Vagina (tissue), 2 donors: Measurements from ENCODE around the gene CADM2. TPM values are rescaled to one million over a fixed set of nuclear protein-coding genes. Genes with fewer than 3 reads are reported as not detected.

Experiments
- DNase-seq, 2 donors: peaks; one replicate each; pipeline ENCODE4 v3.0.0-alpha.2; 2017; ENCODE audit errors: extremely low spot score in 2 of 2
- H3K27ac ChIP-seq: fragments of 200-600 bp; sonication (generic); one replicate; pipeline ENCODE4 v1.5.1; 2019
- H3K27me3 ChIP-seq: fragments of 200-600 bp; sonication (generic); one replicate; pipeline ENCODE4 v1.5.1; 2019
- H3K36me3 ChIP-seq, 2 donors: fragments of 200-600 bp; sonication (generic); one replicate each; pipeline ENCODE4 v1.5.1; 2017 to 2019
- H3K4me1 ChIP-seq: fragments of 200-600 bp; sonication (generic); one replicate; pipeline ENCODE4 v1.5.1; 2019
- H3K4me3 ChIP-seq, 2 donors: fragments of 200-600 bp; sonication (generic); 1 replicate in 1 of 2; 2 replicates in 1 of 2; pipeline ENCODE4 v1.5.1; 2016 to 2019
- H3K9me3 ChIP-seq: fragments of 200-600 bp; sonication (generic); one replicate; pipeline ENCODE4 v1.5.1; 2019
- CTCF ChIP-seq, 3 experiments: fragments of 450-650 bp in 2 of 3; fragments of 200-600 bp in 1 of 3; sonication (generic) in 1 of 3; IDR thresholded peaks; one replicate each; pipeline ENCODE4 v1.5.1; 2017 to 2019; ENCODE audit warnings: antibody characterized with exemption in 3 of 3, mild to moderate bottlenecking in 2 of 3, moderate library complexity in 2 of 3
- POLR2A ChIP-seq, 2 donors: fragments of 450-650 bp; IDR thresholded peaks; one replicate each; pipeline ENCODE4 v1.6.1; 2017; ENCODE audit warnings: antibody characterized with exemption in 2 of 2, mild to moderate bottlenecking in 2 of 2, moderate library complexity in 2 of 2
- POLR2AphosphoS5 ChIP-seq, 2 donors: sonication (generic); formaldehyde crosslinking; IDR thresholded peaks; one replicate each; pipeline ENCODE4 v1.9.0; 2017; ENCODE audit warnings: antibody characterized with exemption in 2 of 2, mild to moderate bottlenecking in 2 of 2, low read depth in 1 of 2; ENCODE audit not compliant: insufficient read depth in 1 of 2
- intact Hi-C: fragments of 100-400 bp; cut with DNase I; formaldehyde crosslinking; loops from one replicate; pipeline ENCODE4 v1.15.1; 2023
- total RNA-seq: library from RNA; depleted of rRNA; stranded (reverse); fragments of >200 nt; gene quantifications from one replicate; pipeline ENCODE4 v1.2.3, GENCODE V29; 2016

CADM2 gene
- total RNA-seq, 1 donor from 2014 or later: 3.7 TPM

DNA sequence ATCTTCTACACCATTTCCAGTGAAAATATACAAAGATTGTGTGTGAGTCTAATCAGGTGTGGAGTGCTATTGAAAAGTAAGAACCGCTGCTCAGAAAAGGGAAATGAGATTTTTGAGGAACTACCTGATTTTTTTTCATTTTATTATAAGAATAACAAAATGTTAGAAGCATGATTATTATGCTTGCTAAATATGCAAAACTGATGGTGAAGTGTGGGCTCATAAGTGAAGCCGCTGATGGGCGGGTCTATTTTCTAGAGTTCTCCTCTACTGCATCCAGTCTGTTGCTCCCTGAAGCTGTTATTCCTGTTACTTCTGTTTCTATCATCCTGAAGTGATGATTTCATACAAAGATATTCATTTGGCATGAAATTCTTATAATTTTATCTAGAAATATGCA is 612.0 kb downstream of the CADM2 start:
- DNase-seq: no peak
- H3K4me1 ChIP-seq: no peaks in the 10 kb centered on the region
- no peak overlapping the region for H3K4me3 ChIP-seq
- no peaks in the 10 kb centered on the region for H3K27me3 ChIP-seq
- intact Hi-C loops: no loop called here
- H3K9me3 ChIP-seq: no peaks in the 10 kb centered on the region
- no peak for TF ChIP-seq POLR2AphosphoS5 (IDR thresholded peaks at IDR 0.05; ENCODE audit: insufficient read depth in 1 of 2, low read depth in 1 of 2)
- TF ChIP-seq CTCF (IDR thresholded peaks at IDR 0.05): no peak
- no peak for TF ChIP-seq POLR2A (IDR thresholded peaks at IDR 0.05)
- no peak overlapping the region for H3K27ac ChIP-seq
- H3K36me3 ChIP-seq: no peaks in the 10 kb centered on the region

- DNase-seq: no peak
- Histone ChIP-seq H3K27me3 (no peaks in the 10 kb centered on the region), H3K9me3 (no peaks in the 10 kb centered on the region), H3K27ac (no peak overlapping the region), H3K4me3 (no peak overlapping the region), H3K36me3 (no peaks in the 10 kb centered on the region), H3K4me1 (no peaks in the 10 kb centered on the region)
- no peak for TF ChIP-seq CTCF (IDR thresholded peaks at IDR 0.05)
- no peak for TF ChIP-seq POLR2A (IDR thresholded peaks at IDR 0.05)
- intact Hi-C loops: no loop called here
These were observed 613.0 kb downstream of the CADM2 start for GRCh38 chr3:85571835-85572234.

DNA sequence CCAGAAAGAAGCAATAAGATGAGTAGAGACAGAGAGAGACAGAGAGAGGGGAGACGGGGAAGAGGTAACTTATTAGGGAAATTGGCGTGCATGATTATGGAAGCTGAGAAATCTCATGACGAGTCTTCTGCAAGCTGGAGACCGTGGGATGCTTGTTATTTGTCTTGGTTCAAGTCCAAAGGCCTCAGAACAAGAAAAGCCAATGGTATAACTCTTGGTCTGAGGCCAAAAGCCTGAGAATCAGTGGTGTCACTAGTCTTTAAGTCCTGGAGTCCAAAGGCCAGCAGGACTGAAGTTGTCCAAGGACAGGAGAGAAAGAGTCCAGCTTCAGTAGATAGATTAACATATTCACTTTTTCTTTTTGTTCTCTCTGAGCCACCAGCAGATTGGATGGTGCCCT is 613.6 kb downstream of the CADM2 start:
- intact Hi-C loops: no loop called here
- H3K27ac ChIP-seq: no peak overlapping the region
- no peaks in the 10 kb centered on the region for H3K9me3 ChIP-seq
- no peak for DNase-seq
- no peaks in the 10 kb centered on the region for H3K4me1 ChIP-seq
- no peaks in the 10 kb centered on the region for H3K36me3 ChIP-seq
- TF ChIP-seq POLR2A (IDR thresholded peaks at IDR 0.05) (no peak), POLR2AphosphoS5 (IDR thresholded peaks at IDR 0.05; ENCODE audit: insufficient read depth in 1 of 2, low read depth in 1 of 2) (no peak), CTCF (IDR thresholded peaks at IDR 0.05) (no peak)
- H3K27me3 ChIP-seq: no peaks in the 10 kb centered on the region
- no peak overlapping the region for H3K4me3 ChIP-seq

GRCh38 chr3:85572978-85573377 is 614.2 kb downstream of the CADM2 start:
- TF ChIP-seq POLR2A (IDR thresholded peaks at IDR 0.05) (no peak), CTCF (IDR thresholded peaks at IDR 0.05) (no peak), POLR2AphosphoS5 (IDR thresholded peaks at IDR 0.05; ENCODE audit: insufficient read depth in 1 of 2, low read depth in 1 of 2) (no peak)
- no peak for DNase-seq
- Histone ChIP-seq H3K27ac (no peak overlapping the region), H3K4me3 (no peak overlapping the region), H3K4me1 (no peaks in the 10 kb centered on the region), H3K36me3 (no peaks in the 10 kb centered on the region), H3K9me3 (no peaks in the 10 kb centered on the region), H3K27me3 (no peaks in the 10 kb centered on the region)
- intact Hi-C loops: no loop called here

- intact Hi-C loops: no loop called here
- Histone ChIP-seq H3K9me3 (no peaks in the 10 kb centered on the region), H3K4me3 (no peak overlapping the region), H3K27ac (no peak overlapping the region), H3K4me1 (no peaks in the 10 kb centered on the region), H3K27me3 (no peaks in the 10 kb centered on the region), H3K36me3 (no peaks in the 10 kb centered on the region)
- no peak for DNase-seq
- TF ChIP-seq POLR2A (IDR thresholded peaks at IDR 0.05) (no peak), POLR2AphosphoS5 (IDR thresholded peaks at IDR 0.05; ENCODE audit: insufficient read depth in 1 of 2, low read depth in 1 of 2) (no peak), CTCF (IDR thresholded peaks at IDR 0.05) (no peak)
These were observed 615.4 kb downstream of the CADM2 start for GRCh38 chr3:85574006-85574705.
